ENCODE measurements around the gene CAPN11. TPM values are rescaled to one million over a fixed set of nuclear protein-coding genes. Genes with fewer than 3 reads are reported as not detected.

Gene CAPN11
- total and polyA plus RNA-seq, 9 of the 15 experiments (the other 6 are each of a cell fraction or from before 2014, with no cell fraction given) = 0.03 to 0.61 (median 0.17) TPM; not detected in 1

DNA sequence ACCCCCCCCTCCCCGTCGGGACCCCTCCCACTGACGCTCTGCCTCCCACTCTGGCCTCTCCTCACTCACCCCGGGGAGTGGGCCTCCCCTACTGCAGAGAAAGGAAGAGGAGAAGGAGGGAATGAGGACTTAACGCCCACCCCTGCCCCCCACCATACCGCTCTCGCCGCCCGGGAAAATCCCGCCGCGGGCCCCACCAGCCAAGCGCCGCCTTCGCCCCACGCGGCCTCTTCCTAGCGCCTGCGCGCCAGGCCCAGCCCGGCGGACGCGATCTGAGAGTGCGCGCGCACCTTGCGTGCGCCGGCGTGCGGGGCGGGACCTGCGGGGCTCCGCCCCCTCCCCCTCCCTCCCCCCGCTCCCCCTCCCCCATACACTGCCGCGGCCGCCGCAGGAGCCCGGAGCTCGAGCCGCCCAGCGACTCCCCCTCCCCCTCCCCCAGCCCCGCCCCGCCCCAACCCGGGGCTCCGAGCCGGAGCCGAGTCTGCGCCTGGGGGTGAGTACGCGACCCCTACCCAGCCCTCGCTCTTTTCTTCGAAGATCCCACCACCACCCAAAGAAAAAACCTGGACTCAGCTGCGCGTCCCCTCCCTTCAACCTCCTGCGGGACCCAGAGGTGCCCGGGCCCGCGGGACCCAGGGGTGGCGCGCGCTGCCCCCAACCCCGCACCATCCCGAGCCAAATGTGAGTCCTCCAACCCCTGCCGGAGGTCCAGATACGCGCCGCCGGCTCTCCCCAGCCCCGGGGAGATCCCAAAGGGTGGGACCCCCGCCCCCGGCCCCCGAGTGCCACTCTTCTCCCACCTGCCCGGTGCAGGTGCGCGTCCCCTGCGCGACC is 31.2 kb upstream of the CAPN11 start, which contains the start of the genes MRPL14 and TMEM63B (continued):
- TF ChIP-seq, protein P1, sequence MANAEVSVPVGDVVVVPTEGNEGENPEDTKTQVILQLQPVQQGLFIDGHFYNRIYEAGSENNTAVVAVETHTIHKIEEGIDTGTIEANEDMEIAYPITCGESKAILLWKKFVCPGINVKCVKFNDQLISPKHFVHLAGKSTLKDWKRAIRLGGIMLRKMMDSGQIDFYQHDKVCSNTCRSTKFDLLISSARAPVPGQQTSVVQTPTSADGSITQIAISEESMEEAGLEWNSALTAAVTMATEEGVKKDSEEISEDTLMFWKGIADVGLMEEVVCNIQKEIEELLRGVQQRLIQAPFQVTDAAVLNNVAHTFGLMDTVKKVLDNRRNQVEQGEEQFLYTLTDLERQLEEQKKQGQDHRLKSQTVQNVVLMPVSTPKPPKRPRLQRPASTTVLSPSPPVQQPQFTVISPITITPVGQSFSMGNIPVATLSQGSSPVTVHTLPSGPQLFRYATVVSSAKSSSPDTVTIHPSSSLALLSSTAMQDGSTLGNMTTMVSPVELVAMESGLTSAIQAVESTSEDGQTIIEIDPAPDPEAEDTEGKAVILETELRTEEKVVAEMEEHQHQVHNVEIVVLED (CRISPR knock-in tag; IDR thresholded peaks at IDR 0.05) = peak; percentile 90
- no peak for TF ChIP-seq DACH1 (IDR thresholded peaks at IDR 0.05; ENCODE audit: partially characterized antibody)
- TF ChIP-seq AFF4 (CRISPR knock-in tag; IDR thresholded peaks at IDR 0.05) = 0 out of 2 replicates have a peak, but pooled peaks have one; percentile 59
- no peak for TF ChIP-seq PHF21A (IDR thresholded peaks at IDR 0.05; ENCODE audit: borderline replicate concordance, low read depth)

Data from K562 (cell line).